Measurements from ENCODE around the gene CRIP3.
"Not testable (repeated sequence)": the region's sequence is repeated elsewhere in the genome, so short reads cannot be mapped to it uniquely, and the experiment has no call there.

Gene CRIP3

GRCh38 chr6:43308101-43308989, at the start of gene CRIP3:
CRIP3 (minus strand) TSS chr6:43308826; CDS start chr6:43308792, 34 bp downstream.
- DNase-seq = no peak
- in situ Hi-C loops (cut with MboI; ENCODE audit: low pct_unique_long_range_greater_than_20kb, low sequenced_read_pairs) = no loop called here

- peak; percentile 32 for DNase-seq
- in situ Hi-C loops (cut with MboI; ENCODE audit: low pct_unique_long_range_greater_than_20kb, low sequenced_read_pairs) = no loop called here
Measured at GRCh38 chr6:43355862-43356590, 47.4 kb upstream of the CRIP3 start.

GRCh38 chr6:43351951-43352350, 43.3 kb upstream of the CRIP3 start:
- DNase-seq; in situ Hi-C loops (cut with MboI; ENCODE audit: low pct_unique_long_range_greater_than_20kb, low sequenced_read_pairs): not testable (repeated sequence)

- in situ Hi-C loops (cut with MboI; ENCODE audit: low pct_unique_long_range_greater_than_20kb, low sequenced_read_pairs) = no loop called here
- DNase-seq = no peak
Measured at GRCh38 chr6:43347444-43347843, 38.8 kb upstream of the CRIP3 start.

- DNase-seq = no peak
- in situ Hi-C loops (cut with MboI; ENCODE audit: low pct_unique_long_range_greater_than_20kb, low sequenced_read_pairs) = no loop called here
Measured at GRCh38 chr6:43347021-43347420, 38.4 kb upstream of the CRIP3 start.

- in situ Hi-C loops (cut with MboI; ENCODE audit: low pct_unique_long_range_greater_than_20kb, low sequenced_read_pairs); DNase-seq: not testable (repeated sequence)
Measured at GRCh38 chr6:43346243-43346642, 37.6 kb upstream of the CRIP3 start.

- in situ Hi-C loops (cut with MboI; ENCODE audit: low pct_unique_long_range_greater_than_20kb, low sequenced_read_pairs) = no loop called here
- DNase-seq = no peak
Measured at GRCh38 chr6:43339168-43339567, 30.5 kb upstream of the CRIP3 start.

- DNase-seq = no peak
- in situ Hi-C loops (cut with MboI; ENCODE audit: low pct_unique_long_range_greater_than_20kb, low sequenced_read_pairs) = no loop called here
Measured at GRCh38 chr6:43338243-43338642, 29.6 kb upstream of the CRIP3 start.

GRCh38 chr6:43336382-43336781, 27.8 kb upstream of the CRIP3 start:
- no peak for DNase-seq
- in situ Hi-C loops (cut with MboI; ENCODE audit: low pct_unique_long_range_greater_than_20kb, low sequenced_read_pairs) = no loop called here

GRCh38 chr6:43335469-43335868, 26.8 kb upstream of the CRIP3 start:
- in situ Hi-C loops (cut with MboI; ENCODE audit: low pct_unique_long_range_greater_than_20kb, low sequenced_read_pairs) = no loop called here
- no peak for DNase-seq

- peak; percentile 65 for DNase-seq
- in situ Hi-C loops (cut with MboI; ENCODE audit: low pct_unique_long_range_greater_than_20kb, low sequenced_read_pairs) = no loop called here
Measured at GRCh38 chr6:43334466-43335095, 26.0 kb upstream of the CRIP3 start.

- DNase-seq = peak; percentile 20
- in situ Hi-C loops (cut with MboI; ENCODE audit: low pct_unique_long_range_greater_than_20kb, low sequenced_read_pairs) = no loop called here
Measured at GRCh38 chr6:43331891-43332290, 23.3 kb upstream of the CRIP3 start.

GRCh38 chr6:43331470-43331869, 22.8 kb upstream of the CRIP3 start:
- no peak for DNase-seq
- in situ Hi-C loops (cut with MboI; ENCODE audit: low pct_unique_long_range_greater_than_20kb, low sequenced_read_pairs) = no loop called here

- no peak for DNase-seq
- in situ Hi-C loops (cut with MboI; ENCODE audit: low pct_unique_long_range_greater_than_20kb, low sequenced_read_pairs) = no loop called here
Measured at GRCh38 chr6:43328528-43328927, 19.9 kb upstream of the CRIP3 start.

GRCh38 chr6:43325876-43326275, 17.2 kb upstream of the CRIP3 start:
- in situ Hi-C loops (cut with MboI; ENCODE audit: low pct_unique_long_range_greater_than_20kb, low sequenced_read_pairs) = no loop called here
- DNase-seq = no peak

- in situ Hi-C loops (cut with MboI; ENCODE audit: low pct_unique_long_range_greater_than_20kb, low sequenced_read_pairs) = no loop called here
- no peak for DNase-seq
Measured at GRCh38 chr6:43318011-43318410, 9.4 kb upstream of the CRIP3 start.

GRCh38 chr6:43313813-43314212, 5.2 kb upstream of the CRIP3 start:
- in situ Hi-C loops (cut with MboI; ENCODE audit: low pct_unique_long_range_greater_than_20kb, low sequenced_read_pairs) = no loop called here
- no peak for DNase-seq

GRCh38 chr6:43311666-43312065, 3.0 kb upstream of the CRIP3 start:
- DNase-seq = no peak
- in situ Hi-C loops (cut with MboI; ENCODE audit: low pct_unique_long_range_greater_than_20kb, low sequenced_read_pairs) = no loop called here

GRCh38 chr6:43310624-43311023, 2.0 kb upstream of the CRIP3 start:
- peak; percentile 64 for DNase-seq
- in situ Hi-C loops (cut with MboI; ENCODE audit: low pct_unique_long_range_greater_than_20kb, low sequenced_read_pairs) = no loop called here

- no peak for DNase-seq
- in situ Hi-C loops (cut with MboI; ENCODE audit: low pct_unique_long_range_greater_than_20kb, low sequenced_read_pairs) = no loop called here
Measured at GRCh38 chr6:43310134-43310533, 1.5 kb upstream of the CRIP3 start.
